Mesothelial cell of epicardium (in vitro differentiated cells): ENCODE results near the gene RETN. TPM values are rescaled to one million over a fixed set of nuclear protein-coding genes. Genes with fewer than 3 reads are reported as not detected.

Experiments used
- DNase-seq, 2 experiments: peaks; one replicate each; pipeline ENCODE4 v3.0.0; 2021; ENCODE audit warnings: low spot score in 2 of 2; ENCODE audit not compliant: unreplicated experiment in 2 of 2
- H3K27ac Mint-ChIP-seq: 2 replicates; pipeline ENCODE4 v1.8.0; 2021; ENCODE audit warnings: mixed read lengths
- H3K27me3 Mint-ChIP-seq: 2 replicates; pipeline ENCODE4 v1.8.0; 2021; ENCODE audit warnings: low read depth, mixed read lengths
- H3K36me3 Mint-ChIP-seq: 2 replicates; pipeline ENCODE4 v1.8.0; 2021; ENCODE audit warnings: mixed read lengths
- H3K4me1 Mint-ChIP-seq: 2 replicates; pipeline ENCODE4 v1.8.0; 2021; ENCODE audit warnings: mixed read lengths
- H3K4me3 Mint-ChIP-seq: 2 replicates; pipeline ENCODE4 v1.8.0; 2021; ENCODE audit warnings: mild to moderate bottlenecking, moderate library complexity, mixed read lengths
- H3K9me3 Mint-ChIP-seq: 2 replicates; pipeline ENCODE4 v1.8.0; 2021; ENCODE audit warnings: mixed read lengths
- total RNA-seq: library from RNA; stranded (reverse); gene quantifications from 3 replicates; pipeline ENCODE4 v1.2.1, GENCODE V29; 2021
- TF ChIP-seq, protein P1 (sequence below): fragments of 200-600 bp; sonication (generic); IDR thresholded peaks from one replicate; pipeline ENCODE4 v1.5.0; 2021; ENCODE audit warnings: antibody characterized with exemption; ENCODE audit not compliant: unreplicated experiment

Gene RETN
- total RNA-seq, 1 donor from 2014 or later, result not detected

DNA sequence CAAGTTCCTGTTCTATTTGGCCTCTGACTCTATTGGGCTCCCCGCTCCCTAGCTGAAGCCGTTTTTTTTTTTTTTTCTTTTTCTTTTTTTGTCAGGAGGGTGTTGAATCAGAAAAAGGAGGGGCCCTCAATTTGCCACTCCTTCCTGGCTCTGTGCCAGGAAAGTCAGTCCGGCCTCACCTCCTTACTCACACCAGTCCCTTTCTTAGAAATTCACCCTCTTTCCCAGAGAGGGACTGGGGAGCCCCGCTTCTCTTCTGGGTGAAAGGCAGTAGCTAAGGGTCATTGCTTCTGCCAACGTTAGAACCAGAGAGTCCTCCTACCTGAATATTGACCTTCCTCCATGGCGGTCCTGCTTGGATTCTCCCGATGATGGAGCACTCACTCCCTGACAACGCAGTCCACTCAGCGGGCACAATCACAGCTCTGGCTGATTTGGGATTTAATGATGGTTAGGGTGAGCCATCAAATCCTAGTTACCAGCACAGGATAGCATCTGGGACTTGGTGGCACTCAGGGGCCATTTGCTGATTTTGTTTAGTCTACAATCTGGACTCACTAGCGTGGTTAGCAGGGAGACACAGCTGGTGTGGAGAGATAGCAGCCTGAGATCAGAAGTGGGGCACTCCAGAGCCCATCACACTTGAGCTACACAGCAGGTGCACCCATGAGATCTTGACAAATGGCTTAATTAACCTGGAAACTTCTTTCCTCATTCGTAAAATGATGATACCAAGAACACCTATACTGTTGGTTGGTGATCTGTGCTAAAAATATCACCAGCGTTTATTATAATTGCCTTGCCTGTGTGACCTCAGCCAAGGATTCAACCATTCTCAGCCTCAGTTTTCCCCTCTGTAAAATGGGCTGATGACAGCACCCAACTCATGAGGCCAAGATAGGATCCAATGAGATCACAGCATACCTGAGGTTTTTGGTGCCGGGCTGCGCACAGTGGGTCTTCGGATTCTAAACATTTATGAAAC is 30.9 kb downstream of the RETN start:
- no peaks in the 10 kb centered on the region for H3K4me1 Mint-ChIP-seq
- TF ChIP-seq, protein P1, sequence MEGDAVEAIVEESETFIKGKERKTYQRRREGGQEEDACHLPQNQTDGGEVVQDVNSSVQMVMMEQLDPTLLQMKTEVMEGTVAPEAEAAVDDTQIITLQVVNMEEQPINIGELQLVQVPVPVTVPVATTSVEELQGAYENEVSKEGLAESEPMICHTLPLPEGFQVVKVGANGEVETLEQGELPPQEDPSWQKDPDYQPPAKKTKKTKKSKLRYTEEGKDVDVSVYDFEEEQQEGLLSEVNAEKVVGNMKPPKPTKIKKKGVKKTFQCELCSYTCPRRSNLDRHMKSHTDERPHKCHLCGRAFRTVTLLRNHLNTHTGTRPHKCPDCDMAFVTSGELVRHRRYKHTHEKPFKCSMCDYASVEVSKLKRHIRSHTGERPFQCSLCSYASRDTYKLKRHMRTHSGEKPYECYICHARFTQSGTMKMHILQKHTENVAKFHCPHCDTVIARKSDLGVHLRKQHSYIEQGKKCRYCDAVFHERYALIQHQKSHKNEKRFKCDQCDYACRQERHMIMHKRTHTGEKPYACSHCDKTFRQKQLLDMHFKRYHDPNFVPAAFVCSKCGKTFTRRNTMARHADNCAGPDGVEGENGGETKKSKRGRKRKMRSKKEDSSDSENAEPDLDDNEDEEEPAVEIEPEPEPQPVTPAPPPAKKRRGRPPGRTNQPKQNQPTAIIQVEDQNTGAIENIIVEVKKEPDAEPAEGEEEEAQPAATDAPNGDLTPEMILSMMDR, result no peak
- H3K4me3 Mint-ChIP-seq, result no peak overlapping the region
- peaks cover 53% of the 10 kb centered on the region for H3K27me3 Mint-ChIP-seq
- no peak for DNase-seq
- H3K36me3 Mint-ChIP-seq, result no peaks in the 10 kb centered on the region
- no peaks in the 10 kb centered on the region for H3K9me3 Mint-ChIP-seq
- H3K27ac Mint-ChIP-seq, result no peak overlapping the region

DNA sequence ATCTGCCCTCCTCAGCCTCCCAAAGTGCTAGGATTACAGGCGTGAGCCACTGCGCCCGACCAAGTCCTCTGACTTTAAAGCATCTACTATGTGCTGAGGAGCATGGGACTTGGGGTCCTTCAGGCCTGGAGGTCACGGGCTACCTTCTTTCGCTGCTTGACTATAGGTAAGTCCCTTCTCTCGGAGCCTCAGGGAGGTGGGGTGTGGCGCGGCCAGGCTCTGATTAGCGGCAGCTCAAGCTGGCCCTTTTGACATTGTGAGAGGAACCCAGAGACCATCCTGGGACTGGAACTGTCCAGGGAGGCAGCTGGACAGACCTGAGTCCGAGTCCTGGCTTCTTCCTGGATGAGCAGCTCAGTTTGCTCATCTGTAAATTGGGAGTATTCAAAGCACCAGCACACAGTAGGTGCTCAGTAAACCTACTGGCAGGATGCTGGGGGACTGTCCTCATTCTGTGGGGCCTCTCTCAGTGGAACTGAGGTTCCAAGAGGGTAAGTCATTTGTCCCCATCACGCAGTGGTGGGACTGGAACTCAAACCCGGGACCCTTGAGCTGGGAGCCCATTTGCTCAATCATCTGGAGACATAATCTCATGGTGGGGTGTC is 32.3 kb downstream of the RETN start:
- H3K4me1 Mint-ChIP-seq, result no peaks in the 10 kb centered on the region
- peaks cover 53% of the 10 kb centered on the region for H3K27me3 Mint-ChIP-seq
- H3K27ac Mint-ChIP-seq, result no peak overlapping the region
- TF ChIP-seq, protein P1, result no peak
- H3K36me3 Mint-ChIP-seq, result no peaks in the 10 kb centered on the region
- no peak overlapping the region for H3K4me3 Mint-ChIP-seq
- no peak for DNase-seq
- H3K9me3 Mint-ChIP-seq, result no peaks in the 10 kb centered on the region

DNA sequence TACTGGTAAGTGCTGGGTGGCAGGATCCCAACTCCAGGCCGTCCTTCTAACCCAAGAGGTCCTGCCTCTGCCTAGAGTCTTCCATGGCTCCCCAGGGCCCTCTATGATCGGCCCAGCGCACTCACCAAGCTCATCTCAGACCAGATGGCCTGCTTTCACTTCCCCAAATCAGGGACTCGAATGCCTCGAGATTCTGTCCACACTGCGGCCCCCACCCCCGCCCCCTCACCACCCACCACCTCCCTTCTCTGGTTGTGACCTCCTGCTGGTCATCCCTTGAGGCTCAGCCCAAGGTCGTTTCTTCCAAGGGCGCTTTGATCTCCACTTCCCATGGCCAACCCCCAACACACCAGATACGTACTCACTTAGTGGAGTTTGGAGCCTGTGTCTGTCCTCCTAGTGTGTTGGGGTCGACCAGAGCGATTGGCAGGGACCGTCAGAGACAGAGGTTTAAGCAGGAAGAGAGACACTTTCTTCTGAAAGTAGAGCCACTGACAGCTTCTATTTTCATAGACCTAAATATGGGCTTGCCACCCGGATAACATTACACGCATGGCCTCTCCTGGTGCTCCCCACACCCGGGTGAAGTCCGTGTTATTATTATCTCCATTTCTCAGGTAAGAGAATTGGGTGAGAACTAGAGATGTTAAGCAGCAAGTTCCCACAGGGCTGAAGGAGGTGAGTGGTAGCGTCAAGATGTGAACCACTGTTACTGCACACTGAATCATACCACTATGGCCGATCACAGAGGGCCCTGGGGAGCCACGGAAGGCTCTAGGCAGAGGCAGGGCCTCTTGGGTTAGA is 33.0 kb downstream of the RETN start, which contains the start of gene FCER2:
Gene FCER2, minus strand, starts transcription at position 478 of the 804 bp plus-strand sequence. CDS start 2,371 bp downstream, outside the sequence.
- Mint-ChIP-seq H3K27ac (no peak within 1 kb of the TSS), H3K4me3 (no peak within 1 kb of the TSS), H3K9me3 (no peaks in the 10 kb centered on the region), H3K27me3 (peaks cover 55% of the 10 kb centered on the region), H3K4me1 (no peaks in the 10 kb centered on the region), H3K36me3 (no peaks in the 10 kb centered on the region)
- TF ChIP-seq, protein P1, result no peak
- no peak for DNase-seq

DNA sequence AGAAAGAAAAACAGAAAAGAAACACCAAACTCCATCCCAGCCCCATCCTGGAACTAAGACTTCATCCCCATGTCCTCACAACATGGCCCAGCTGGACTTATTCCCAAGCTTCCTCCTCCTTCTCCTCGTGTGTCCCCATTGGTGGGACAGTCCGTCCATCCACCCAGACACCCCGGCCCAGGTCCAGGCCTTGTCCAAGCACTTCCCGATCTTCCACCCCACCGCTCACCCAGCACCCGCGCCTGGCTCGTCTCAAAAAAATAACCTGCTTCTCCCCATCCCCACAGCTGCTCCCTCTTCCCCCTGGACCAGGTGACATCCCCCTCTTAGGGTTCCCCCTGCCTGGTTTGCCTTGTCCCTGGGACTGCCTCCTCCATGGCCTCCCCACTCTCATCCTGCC is 34.5 kb downstream of the RETN start:
- Mint-ChIP-seq H3K9me3 (no peaks in the 10 kb centered on the region), H3K4me3 (no peak overlapping the region), H3K36me3 (no peaks in the 10 kb centered on the region), H3K4me1 (no peaks in the 10 kb centered on the region), H3K27ac (no peak overlapping the region), H3K27me3 (peaks cover 43% of the 10 kb centered on the region)
- TF ChIP-seq, protein P1, result no peak
- DNase-seq, result no peak

DNA sequence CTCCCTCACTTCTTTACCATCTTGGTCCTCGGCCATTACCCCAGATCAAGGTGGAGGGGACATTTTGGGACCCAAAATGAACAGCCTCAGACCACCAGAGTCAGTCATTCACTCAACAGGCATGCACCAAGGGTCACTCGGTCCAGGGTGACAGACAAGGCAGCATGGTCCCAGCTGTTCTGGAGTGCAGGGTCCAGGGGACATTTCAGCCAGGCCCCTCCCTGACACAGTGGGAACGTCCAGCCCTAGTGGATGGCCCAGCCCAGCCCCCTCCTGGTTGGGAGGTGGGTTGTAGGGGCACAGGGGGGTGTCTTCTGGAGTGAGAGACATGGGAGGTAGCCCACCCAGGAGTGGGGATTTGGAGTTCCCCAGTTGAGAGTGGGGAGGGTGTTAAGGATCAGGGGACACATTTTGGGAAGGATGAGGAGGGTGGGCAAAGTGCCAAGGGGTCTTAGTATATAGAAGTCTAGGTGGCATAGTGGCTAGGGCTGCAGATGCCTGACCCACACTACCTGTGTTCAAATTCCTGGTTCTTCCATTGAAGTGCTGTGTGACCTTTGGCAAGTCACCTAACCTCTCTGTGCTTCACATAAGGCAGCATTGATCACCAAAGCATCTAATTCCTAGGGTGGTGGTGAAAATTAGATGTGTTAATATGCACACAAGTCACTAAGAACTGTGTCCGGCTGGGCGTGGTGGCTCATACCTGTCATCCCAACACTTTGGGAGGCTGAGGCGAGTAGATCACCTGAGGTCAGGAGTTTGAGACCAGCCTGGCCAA is 35.6 kb downstream of the RETN start:
- DNase-seq, result no peak
- Mint-ChIP-seq H3K4me1 (no peaks in the 10 kb centered on the region), H3K27me3 (peaks cover 31% of the 10 kb centered on the region), H3K4me3 (no peak overlapping the region), H3K27ac (no peak overlapping the region), H3K36me3 (no peaks in the 10 kb centered on the region), H3K9me3 (no peaks in the 10 kb centered on the region)
- TF ChIP-seq, protein P1, result no peak
